Smooth muscle cell (in vitro differentiated cells): Measurements from ENCODE around the gene SORT1. TPM values are rescaled to one million over a fixed set of nuclear protein-coding genes. Genes with fewer than 3 reads are reported as not detected.

Source experiments
- DNase-seq: peaks from one replicate; lab custom pipeline; 2025; ENCODE audit not compliant: unreplicated experiment; lab: John Stamatoyannopoulos, UW
- H2AFZ ChIP-seq: fragments of 200-600 bp; sonication (generic); 2 replicates; pipeline ENCODE4 v1.6.0; 2016; ENCODE audit warnings: antibody characterized with exemption, low read depth, mild to moderate bottlenecking
- H3F3A ChIP-seq: fragments of 200-600 bp; sonication (generic); 2 replicates; pipeline ENCODE4 v1.6.0; 2017; ENCODE audit warnings: antibody characterized with exemption, low read depth
- H3K27ac ChIP-seq: fragments of 200-600 bp; sonication (generic); 2 replicates; pipeline ENCODE4 v1.5.1; 2016; ENCODE audit warnings: low read depth, mild to moderate bottlenecking
- H3K27me3 ChIP-seq: fragments of 200-600 bp; sonication (generic); 2 replicates; pipeline ENCODE4 v1.6.1; 2016; ENCODE audit warnings: low read depth, mild to moderate bottlenecking
- H3K36me3 ChIP-seq: fragments of 200-600 bp; sonication (generic); 2 replicates; pipeline ENCODE4 v1.5.1; 2016; ENCODE audit warnings: low read depth
- H3K4me1 ChIP-seq: fragments of 200-600 bp; sonication (generic); 2 replicates; pipeline ENCODE4 v1.5.1; 2016; ENCODE audit warnings: low read depth
- H3K4me2 ChIP-seq: fragments of 200-600 bp; sonication (generic); 2 replicates; pipeline ENCODE4 v1.6.0; 2016; ENCODE audit warnings: mild to moderate bottlenecking
- H3K4me3 ChIP-seq: fragments of 200-600 bp; sonication (generic); 2 replicates; pipeline ENCODE4 v1.5.1; 2016; ENCODE audit warnings: mild to moderate bottlenecking
- H3K79me2 ChIP-seq: fragments of 200-600 bp; sonication (generic); 2 replicates; pipeline ENCODE4 v1.6.0; 2016; ENCODE audit warnings: low read depth, mild to moderate bottlenecking
- H3K9ac ChIP-seq: fragments of 200-600 bp; sonication (generic); 2 replicates; pipeline ENCODE4 v1.6.0; 2016; ENCODE audit warnings: low read depth
- H3K9me3 ChIP-seq: fragments of 200-600 bp; sonication (generic); replicated peaks from 2 replicates; pipeline ENCODE4 v1.5.1; 2016; ENCODE audit warnings: low read depth
- H4K20me1 ChIP-seq: fragments of 200-600 bp; sonication (generic); 2 replicates; pipeline ENCODE4 v1.6.0; 2016; ENCODE audit warnings: low read depth
- CTCF ChIP-seq: fragments of 200-600 bp; sonication (generic); IDR thresholded peaks from 2 replicates; pipeline ENCODE4 v1.5.1; 2017; ENCODE audit warnings: borderline replicate concordance, mild to moderate bottlenecking, antibody characterized with exemption; ENCODE audit not compliant: insufficient read depth, poor library complexity, severe bottlenecking
- WGBS: methylation state at CpG from one replicate; pipeline ENCODE4 v1.1.7; 2016; ENCODE audit warnings: low lambda C conversion rate; 5-methylcytosine and 5-hydroxymethylcytosine counted together
- polyA plus RNA-seq: library from polyadenylated mRNA; unstranded; fragments of >200 nt; fragmentation: Nextera tagmentation; extraction: Ambion mirVana; gene quantifications from 2 replicates; pipeline ENCODE4 v1.2.1, GENCODE V29; 2016
- total RNA-seq: library from RNA; depleted of rRNA; stranded (reverse); fragments of >200 nt; gene quantifications from 2 replicates; pipeline ENCODE4 v1.2.3, GENCODE V29; 2014

Gene SORT1
- total and polyA plus RNA-seq, 2 experiments from 2014 or later = 9.8 to 31.4 TPM

GRCh38 chr1:109391626-109392025, 6.1 kb downstream of the SORT1 start:
- peaks cover 17% of the 10 kb centered on the region for H3K4me1 ChIP-seq

GRCh38 chr1:109391157-109391556, 6.6 kb downstream of the SORT1 start:
- DNase-seq = no peak
- H3K79me2 ChIP-seq = peaks cover 13% of the 10 kb centered on the region
- H3F3A ChIP-seq = no peaks in the 10 kb centered on the region
- TF ChIP-seq CTCF = no peak
- peak overlapping the region; percentile 26 for H3K4me2 ChIP-seq
- no peak overlapping the region for H3K9ac ChIP-seq
- WGBS = 86% methylated on average over 3 of the region's 3 CpGs
- no peak overlapping the region for H3K4me3 ChIP-seq
- no peaks in the 10 kb centered on the region for H3K9me3 ChIP-seq
- H3K27ac ChIP-seq = peak overlapping the region; percentile 34
- no peaks in the 10 kb centered on the region for H3K36me3 ChIP-seq
- no peaks in the 10 kb centered on the region for H3K27me3 ChIP-seq
- peak overlapping the region; percentile 20 for H2AFZ ChIP-seq
- H4K20me1 ChIP-seq = no peaks in the 10 kb centered on the region
- H3K4me1 ChIP-seq = peaks cover 13% of the 10 kb centered on the region

More at GRCh38 chr1:109391626-109392025, 6.1 kb downstream of the SORT1 start:
- H3K27me3 ChIP-seq = peaks cover 3% of the 10 kb centered on the region
- no peaks in the 10 kb centered on the region for H3K36me3 ChIP-seq
- peaks cover 13% of the 10 kb centered on the region for H3K79me2 ChIP-seq
- H3K4me3 ChIP-seq = no peak overlapping the region
- no peaks in the 10 kb centered on the region for H3F3A ChIP-seq
- H3K4me2 ChIP-seq = peak overlapping the region; percentile 26
- no peaks in the 10 kb centered on the region for H3K9me3 ChIP-seq
- TF ChIP-seq CTCF = no peak
- H4K20me1 ChIP-seq = no peaks in the 10 kb centered on the region
- H3K27ac ChIP-seq = peak overlapping the region; percentile 34
- peak overlapping the region; percentile 20 for H2AFZ ChIP-seq
- no peak for DNase-seq
- no peak overlapping the region for H3K9ac ChIP-seq

- no peak for TF ChIP-seq CTCF
- WGBS = 96% methylated on average over 5 of the region's 5 CpGs
- H3K9ac ChIP-seq = no peak overlapping the region
Observed at GRCh38 chr1:109389638-109390341, 7.9 kb downstream of the SORT1 start.

More at GRCh38 chr1:109389638-109390341, 7.9 kb downstream of the SORT1 start:
- H3K9me3 ChIP-seq = no peaks in the 10 kb centered on the region
- DNase-seq = no peak
- H3K27me3 ChIP-seq = no peaks in the 10 kb centered on the region
- H3K27ac ChIP-seq = no peak overlapping the region
- no peaks in the 10 kb centered on the region for H3F3A ChIP-seq
- peaks cover 25% of the 10 kb centered on the region for H3K79me2 ChIP-seq
- no peaks in the 10 kb centered on the region for H4K20me1 ChIP-seq
- H3K4me1 ChIP-seq = peaks cover 13% of the 10 kb centered on the region
- H2AFZ ChIP-seq = no peak overlapping the region
- H3K36me3 ChIP-seq = no peaks in the 10 kb centered on the region
- no peak overlapping the region for H3K4me2 ChIP-seq
- H3K4me3 ChIP-seq = no peak overlapping the region
